UCSD-AML1 (cell line): ENCODE data around the gene ZNF483.
"Not testable (repeated sequence)": the region's sequence is repeated elsewhere in the genome, so short reads cannot be mapped to it uniquely, and the experiment has no call there.

ENCODE experiments used
- DNase-seq: peaks from one replicate; lab custom pipeline; 2025; ENCODE audit not compliant: unreplicated experiment; lab: John Stamatoyannopoulos, UW

Gene ZNF483

DNA sequence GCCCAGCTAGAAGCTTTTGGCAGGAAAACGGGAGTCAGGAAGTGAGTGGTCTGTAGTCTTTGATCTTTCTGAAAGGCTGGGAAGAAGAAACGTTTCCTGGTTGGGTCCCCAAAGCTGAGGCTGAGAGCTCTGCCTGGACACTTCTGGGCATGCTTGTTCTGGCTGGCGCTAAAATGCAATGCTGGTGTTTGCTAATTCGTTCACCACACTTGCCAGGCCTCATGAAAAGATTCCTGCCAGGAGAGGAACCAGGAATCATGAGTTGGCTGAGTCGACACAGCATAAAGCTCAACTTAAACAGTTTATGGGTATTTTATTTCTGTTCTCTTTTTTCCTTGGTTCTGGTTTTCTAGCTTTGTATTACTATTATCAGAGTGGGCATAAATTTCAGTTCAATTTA is 85.2 kb downstream of the ZNF483 start:
- DNase-seq = no peak

DNA sequence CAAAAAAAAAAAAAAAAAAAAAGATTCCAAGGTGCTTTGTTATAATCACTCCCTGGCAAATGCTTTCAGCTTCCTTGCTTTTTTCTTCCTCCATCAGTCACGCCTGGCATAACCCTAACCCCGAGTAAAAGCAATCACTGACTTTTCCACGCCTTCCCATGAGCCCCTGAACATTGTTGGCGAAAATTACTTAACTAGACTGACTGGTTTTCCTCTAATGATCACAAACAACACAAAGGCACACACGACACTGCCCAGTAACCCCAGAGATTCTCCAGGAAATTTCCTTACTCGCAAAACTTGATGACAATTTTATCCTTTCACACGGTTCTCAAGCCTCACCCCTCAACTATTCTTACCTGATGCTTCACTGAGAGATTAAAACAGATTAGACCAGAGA is 85.9 kb downstream of the ZNF483 start:
- DNase-seq = no peak

DNA sequence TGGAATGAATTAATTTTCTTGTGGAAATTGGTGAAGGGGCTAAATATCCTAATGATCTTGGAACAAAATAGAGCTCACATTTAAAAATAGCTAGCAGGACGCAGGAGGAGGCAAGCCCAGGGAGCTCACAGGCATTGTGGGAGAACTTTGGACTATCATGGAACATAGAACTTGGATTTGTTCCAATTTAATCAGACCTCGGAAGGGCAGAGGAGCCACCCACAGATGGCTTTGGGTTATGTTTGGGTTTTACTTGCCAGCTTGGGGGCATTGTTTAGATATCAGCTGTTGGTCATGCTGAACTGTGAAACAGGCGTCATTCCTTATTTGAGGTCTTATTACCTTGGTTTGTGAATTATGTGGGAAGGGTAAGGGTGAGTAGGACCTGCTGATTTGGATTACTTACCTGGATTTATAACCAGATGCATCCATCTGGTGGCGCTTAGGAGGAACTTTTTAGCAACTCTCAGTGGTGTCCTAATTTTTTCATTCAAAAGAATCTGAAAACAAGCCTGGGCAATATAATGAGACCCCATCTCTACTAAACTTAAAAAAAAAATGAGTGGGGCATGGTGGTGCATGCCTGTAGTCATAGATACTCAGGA is 88.6 kb downstream of the ZNF483 start:
- no peak for DNase-seq

DNA sequence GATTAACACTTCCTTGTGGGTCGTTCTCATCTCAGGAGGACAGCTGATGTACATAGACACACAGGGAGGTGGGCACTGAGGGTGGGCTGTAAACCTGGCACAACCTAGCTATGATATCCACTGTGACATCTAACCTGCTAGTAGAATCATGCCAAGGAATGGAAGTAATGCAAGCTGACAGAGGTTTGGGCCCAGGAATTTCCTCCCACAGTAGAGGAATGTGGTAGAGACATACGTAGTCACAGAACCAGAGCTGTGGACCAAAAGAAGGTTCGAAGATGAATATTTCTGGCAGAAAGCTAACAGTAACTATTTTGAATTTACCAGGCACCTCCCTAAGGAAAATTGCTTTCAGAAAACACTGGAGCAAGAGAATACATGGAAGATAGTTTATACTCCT is 90.9 kb downstream of the ZNF483 start:
- DNase-seq = no peak

DNA sequence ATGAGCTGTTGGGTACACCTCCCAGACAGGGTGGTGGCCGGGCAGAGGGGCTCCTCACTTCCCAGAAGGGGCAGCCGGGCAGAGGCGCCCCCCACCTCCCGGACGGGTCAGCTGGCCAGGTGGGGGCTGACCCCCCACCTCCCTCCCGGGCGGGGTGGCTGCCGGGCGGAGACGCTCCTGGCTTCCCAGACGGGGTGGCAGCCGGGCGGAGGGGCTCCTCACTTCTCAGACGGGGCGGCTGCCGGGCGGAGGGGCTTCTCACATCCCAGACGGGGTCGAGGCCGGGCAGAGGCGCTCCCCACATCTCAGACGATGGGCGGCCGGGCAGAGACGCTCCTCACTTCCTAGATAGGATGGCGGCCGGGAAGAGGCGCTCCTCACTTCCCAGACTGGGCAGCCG is 92.4 kb downstream of the ZNF483 start:
- DNase-seq = not testable (repeated sequence)

DNA sequence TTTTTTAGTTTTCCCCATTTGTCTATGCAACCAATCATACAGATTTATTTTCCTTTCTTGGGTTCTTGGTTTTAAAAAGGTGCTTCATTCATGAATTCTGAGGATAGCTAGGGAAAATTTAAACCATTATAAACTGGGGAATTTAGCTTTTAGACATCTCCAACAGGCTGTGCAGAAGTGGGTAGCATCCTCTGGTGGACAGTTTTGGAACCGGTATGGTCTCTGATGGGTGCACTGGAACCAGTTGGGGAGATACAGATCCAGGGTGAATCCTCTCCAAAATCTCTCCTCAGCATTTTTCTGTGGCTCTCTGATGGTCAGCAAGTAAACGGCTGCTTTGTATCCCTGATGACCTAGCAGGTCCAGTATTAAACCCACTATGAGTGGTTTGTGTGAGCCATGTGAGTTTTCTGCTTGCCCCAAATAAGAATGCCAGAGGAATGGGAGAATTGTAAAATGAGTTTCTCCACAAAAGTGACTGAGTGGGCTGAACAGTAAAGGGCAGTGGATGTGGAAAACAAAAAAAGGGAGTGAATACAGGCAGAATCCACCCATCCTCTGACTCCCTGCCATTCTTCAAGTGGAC is 97.0 kb downstream of the ZNF483 start:
- DNase-seq = peak; percentile 15

DNA sequence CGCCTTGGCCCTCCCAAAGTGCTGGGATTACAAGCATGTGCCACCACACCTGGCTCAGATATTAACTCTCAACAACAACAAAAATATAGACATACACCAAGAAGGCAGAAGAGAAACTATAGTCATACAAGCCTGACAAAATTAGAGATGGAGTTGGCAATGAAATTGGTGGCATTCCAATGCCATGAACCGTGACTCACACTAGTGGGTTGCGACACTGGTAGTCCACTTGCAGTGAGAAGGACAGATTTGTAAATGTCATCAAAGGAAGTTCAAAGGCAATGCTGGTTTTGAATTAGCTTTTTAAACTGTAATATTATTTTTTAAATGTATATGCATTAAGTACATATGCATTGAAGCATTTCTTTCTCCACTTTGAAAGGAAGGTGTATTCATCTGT is 97.6 kb downstream of the ZNF483 start:
- no peak for DNase-seq
